NCI-H1092 (cell line): ENCODE results near the gene EFS.
A peak's percentile ranks its signal among the peaks of the same experiment; 100 is the strongest.

Experiments used
- DNase-seq: peaks from one replicate; lab custom pipeline; 2025; lab: John Stamatoyannopoulos, UW

EFS gene

GRCh38 chr14:23379366-23380196, 14.6 kb upstream of the EFS start:
- peak; percentile 43 for DNase-seq

GRCh38 chr14:23378612-23379220, 13.7 kb upstream of the EFS start:
- DNase-seq = no peak

- DNase-seq = no peak
These were observed 12.9 kb upstream of the EFS start for GRCh38 chr14:23377573-23378563.

- DNase-seq = no peak
These were observed 12.2 kb upstream of the EFS start for GRCh38 chr14:23377198-23377550.

GRCh38 chr14:23376482-23377197, 11.7 kb upstream of the EFS start, which contains the start of gene CMTM5:
TSS of gene CMTM5 (plus strand) at chr14:23377046. CDS start at chr14:23377252, 206 bp downstream.
- no peak for DNase-seq

- DNase-seq = no peak
These were observed 10.7 kb upstream of the EFS start for GRCh38 chr14:23375527-23376251.

GRCh38 chr14:23373041-23373440, 8.1 kb upstream of the EFS start:
- no peak for DNase-seq

GRCh38 chr14:23372509-23372908, 7.5 kb upstream of the EFS start, which contains the start of gene IL25:
TSS of gene IL25 (plus strand) at chr14:23372809.
- DNase-seq = no peak

GRCh38 chr14:23371865-23372264, 6.9 kb upstream of the EFS start:
- no peak for DNase-seq

- DNase-seq = no peak
These were observed 5.2 kb upstream of the EFS start for GRCh38 chr14:23370221-23370620.

GRCh38 chr14:23366426-23366921, 1.5 kb upstream of the EFS start:
- DNase-seq = no peak

GRCh38 chr14:23365732-23366425, 907 bp upstream of the EFS start:
- DNase-seq = no peak

GRCh38 chr14:23364164-23365035, 572 bp downstream of the EFS start:
- no peak for DNase-seq

- DNase-seq = no peak
These were observed 2.8 kb downstream of the EFS start for GRCh38 chr14:23362200-23362599.

- no peak for DNase-seq
These were observed 3.2 kb downstream of the EFS start for GRCh38 chr14:23361763-23362162.

- DNase-seq = no peak
These were observed 3.7 kb downstream of the EFS start for GRCh38 chr14:23361320-23361719.

- no peak for DNase-seq
These were observed 4.5 kb downstream of the EFS start for GRCh38 chr14:23360496-23360895.

GRCh38 chr14:23359722-23360447, 5.1 kb downstream of the EFS start:
- DNase-seq = no peak
